Transverse colon (tissue), 4 donors: Measurements from ENCODE around the gene RBMX. TPM values are rescaled to one million over a fixed set of nuclear protein-coding genes. Genes with fewer than 3 reads are reported as not detected.
A peak's percentile ranks its signal among the peaks of the same experiment; 100 is the strongest.
"Not testable (repeated sequence)": the region's sequence is repeated elsewhere in the genome, so short reads cannot be mapped to it uniquely, and the experiment has no call there.

Experiments used
- DNase-seq: peaks from one replicate; pipeline ENCODE4 v3.0.0-alpha.2; 2019
- H3K27ac ChIP-seq, 4 donors: fragments of 200-600 bp; sonication (generic); 2 replicates each; pipeline ENCODE4 v1.5.1; 2016 to 2018; ENCODE audit warnings: inconsistent platforms in 4 of 4
- H3K27me3 ChIP-seq: fragments of 200-600 bp; sonication (generic); 2 replicates; pipeline ENCODE4 v1.5.1; 2017; ENCODE audit warnings: inconsistent platforms
- H3K36me3 ChIP-seq, 4 donors: fragments of 200-600 bp; sonication (generic); 2 replicates each; pipeline ENCODE4 v1.5.1; 2017 to 2019; ENCODE audit warnings: inconsistent platforms in 4 of 4
- H3K4me1 ChIP-seq, 4 donors: fragments of 200-600 bp; sonication (generic); 2 replicates each; pipeline ENCODE4 v1.5.1; 2017 to 2020; ENCODE audit warnings: inconsistent platforms in 4 of 4
- H3K4me3 ChIP-seq, 4 donors: fragments of 200-600 bp; sonication (generic); 1 replicate in 1 of 4; 2 replicates in 3 of 4; pipeline versions ENCODE4 v1.5.1 to v1.6.1; 2017 to 2019; ENCODE audit warnings: inconsistent platforms in 4 of 4
- H3K9me3 ChIP-seq, 2 donors: fragments of 200-600 bp; sonication (generic); 2 replicates each; pipeline ENCODE4 v1.5.1; 2017 to 2019; ENCODE audit warnings: inconsistent platforms in 2 of 2
- CTCF ChIP-seq, 5 experiments: fragments of 200-600 bp in 3 of 5; fragments of 450-650 bp in 2 of 5; sonication (generic) in 3 of 5; IDR thresholded peaks; 1 replicate in 2 of 5; 2 replicates in 3 of 5; pipeline ENCODE4 v1.5.1; 2016 to 2017; ENCODE audit warnings: antibody characterized with exemption in 5 of 5, inconsistent platforms in 3 of 5, mild to moderate bottlenecking in 2 of 5, moderate library complexity in 1 of 5
- EP300 ChIP-seq: sonication (generic); formaldehyde crosslinking; IDR thresholded peaks from one replicate; pipeline ENCODE4 v1.6.1; 2017; ENCODE audit warnings: antibody characterized with exemption, low read depth
- POLR2A ChIP-seq: fragments of 450-650 bp; IDR thresholded peaks from one replicate; pipeline ENCODE4 v1.6.1; 2016; ENCODE audit warnings: antibody characterized with exemption, mild to moderate bottlenecking, moderate library complexity
- POLR2AphosphoS5 ChIP-seq, 3 donors: sonication (generic); formaldehyde crosslinking; IDR thresholded peaks; one replicate each; pipeline ENCODE4 v1.6.1; 2016; ENCODE audit warnings: antibody characterized with exemption in 3 of 3
- WGBS, 2 donors: methylation state at CpG; one replicate each; pipeline ENCODE4 v1.1.5; 2018; ENCODE audit warnings: low coverage in 1 of 2; 5-methylcytosine and 5-hydroxymethylcytosine counted together
- in situ Hi-C, 4 donors: fragments of 200-750 bp; cut with MboI; loops; one replicate each; pipeline versions ENCODE4 v1.15.0 to v1.15.1; 2017; ENCODE audit warnings: low sequenced_read_pairs in 3 of 4, low pct_ligation_motif_present in 1 of 4, low pct_unique_long_range_greater_than_20kb in 1 of 4
- intact Hi-C: fragments of 100-400 bp; cut with DNase I; formaldehyde crosslinking; loops from one replicate; pipeline ENCODE4 v1.15.1; 2023; ENCODE audit warnings: low total_unique reads
- total RNA-seq, 4 donors: library from RNA; depleted of rRNA; stranded (reverse); fragments of >200 nt; gene quantifications; one replicate each; pipeline ENCODE4 v1.1.0, GENCODE V29; 2016

Gene RBMX
- total RNA-seq, 4 donors from 2014 or later, result 116 to 212 (median 206) TPM

- peak overlapping the region; percentile 88 to 98 (median 94) for H3K27ac ChIP-seq
- intact Hi-C loops, result no loop called here
- peaks cover 0 to 7% (median 0%) of the 10 kb centered on the region in 4 donors for H3K36me3 ChIP-seq
- in situ Hi-C loops, result no loop called here
- TF ChIP-seq POLR2AphosphoS5 (IDR thresholded peaks at IDR 0.05) (no peak), POLR2A (no peak), CTCF (IDR thresholded peaks at IDR 0.05) (no peak), EP300 (no peak)
- no peaks in the 10 kb centered on the region for H3K9me3 ChIP-seq
- 55% methylated on average over 32 of the region's 32 CpGs; no CpG with 5 or more reads in 1 of the 2 donors for WGBS, 2 donors
- peak; percentile 19 for DNase-seq
- H3K4me3 ChIP-seq, result peak overlapping the region; percentile 61 to 83 (median 80)
- H3K4me1 ChIP-seq, result peaks cover 0 to 10% (median 0%) of the 10 kb centered on the region in 4 donors
- H3K27me3 ChIP-seq, result no peaks in the 10 kb centered on the region
These were observed 498 bp downstream of the RBMX start for GRCh38 chrX:136880003-136880451.

- Histone ChIP-seq H3K4me1 (peaks cover 0 to 10% (median 0%) of the 10 kb centered on the region in 4 donors), H3K9me3 (no peaks in the 10 kb centered on the region), H3K36me3 (peaks cover 0 to 7% (median 0%) of the 10 kb centered on the region in 4 donors), H3K27me3 (no peaks in the 10 kb centered on the region), H3K4me3 (peak overlapping the region; percentile 61 to 83 (median 80)), H3K27ac (peak overlapping the region; percentile 88 to 98 (median 94))
- no peak for TF ChIP-seq CTCF (IDR thresholded peaks at IDR 0.05)
- no peak for TF ChIP-seq POLR2A
- TF ChIP-seq EP300, result no peak
- TF ChIP-seq POLR2AphosphoS5 (IDR thresholded peaks at IDR 0.05), result no peak
- intact Hi-C loops, result no loop called here
- in situ Hi-C loops, result no loop called here
- no peak for DNase-seq
- 0 to 41% methylated on average over 3 to 10 of the region's 10 CpGs for WGBS, 2 donors
These were observed 1.4 kb downstream of the RBMX start for GRCh38 chrX:136879001-136879687.

GRCh38 chrX:136878423-136878822 lies 2.1 kb downstream of the RBMX start:
- H3K4me1 ChIP-seq, result peaks cover 0 to 10% (median 0%) of the 10 kb centered on the region in 4 donors
- peaks cover 0 to 7% (median 0%) of the 10 kb centered on the region in 4 donors for H3K36me3 ChIP-seq
- WGBS, 2 donors, result 61% methylated on average over 11 of the region's 11 CpGs; no CpG with 5 or more reads in 1 of the 2 donors
- no peak for DNase-seq
- peak overlapping the region in 2 of 4 donors; percentile 61 to 83 for H3K4me3 ChIP-seq
- intact Hi-C loops (no loop called here), in situ Hi-C loops (no loop called here)
- no peaks in the 10 kb centered on the region for H3K9me3 ChIP-seq
- peak overlapping the region in 3 of 4 donors; percentile 88 to 95 (median 94) for H3K27ac ChIP-seq
- no peaks in the 10 kb centered on the region for H3K27me3 ChIP-seq
- no peak for TF ChIP-seq POLR2AphosphoS5 (IDR thresholded peaks at IDR 0.05)
- no peak for TF ChIP-seq POLR2A
- no peak for TF ChIP-seq EP300
- no peak for TF ChIP-seq CTCF (IDR thresholded peaks at IDR 0.05)

GRCh38 chrX:136874114-136874513 lies 6.4 kb downstream of the RBMX start:
- peaks cover 0 to 10% (median 0%) of the 10 kb centered on the region in 4 donors for H3K4me1 ChIP-seq
- in situ Hi-C loops, DNase-seq, H3K36me3 ChIP-seq, H3K4me3 ChIP-seq, H3K27ac ChIP-seq, H3K27me3 ChIP-seq, H3K9me3 ChIP-seq, intact Hi-C loops: not testable (repeated sequence)
- WGBS, 2 donors, result 60 to 86% methylated on average over 1 to 15 of the region's 15 CpGs

GRCh38 chrX:136873210-136873609 lies 7.3 kb downstream of the RBMX start:
- H3K27ac ChIP-seq, H3K27me3 ChIP-seq, DNase-seq, H3K36me3 ChIP-seq, H3K4me3 ChIP-seq, H3K4me1 ChIP-seq, in situ Hi-C loops, H3K9me3 ChIP-seq, intact Hi-C loops: not testable (repeated sequence)
- 90% methylated on average over 2 of the region's 2 CpGs; no CpG with 5 or more reads in 1 of the 2 donors for WGBS, 2 donors
